SK-N-DZ (cell line): Measurements from ENCODE around the gene NR4A1. TPM values are rescaled to one million over a fixed set of nuclear protein-coding genes. Genes with fewer than 3 reads are reported as not detected.

Source experiments
- DNase-seq: peaks from one replicate; pipeline ENCODE4 v3.0.0-alpha.2; 2015; ENCODE audit warnings: low spot score
- polyA plus RNA-seq, 2 experiments: library from polyadenylated mRNA; depleted of rRNA; stranded (reverse); fragments of >200 nt; gene quantifications; 2 replicates each; pipeline ENCODE4 v1.2.3, GENCODE V29; 2014

The NR4A1 gene
- polyA plus RNA-seq (2014; cell fraction: cytosol; rRNA removed): 14.7 and 19.6 TPM in 2 replicates
- 16.8 and 20.0 TPM in 2 replicates for polyA plus RNA-seq (2014; cell fraction: nucleus; rRNA removed)

DNA sequence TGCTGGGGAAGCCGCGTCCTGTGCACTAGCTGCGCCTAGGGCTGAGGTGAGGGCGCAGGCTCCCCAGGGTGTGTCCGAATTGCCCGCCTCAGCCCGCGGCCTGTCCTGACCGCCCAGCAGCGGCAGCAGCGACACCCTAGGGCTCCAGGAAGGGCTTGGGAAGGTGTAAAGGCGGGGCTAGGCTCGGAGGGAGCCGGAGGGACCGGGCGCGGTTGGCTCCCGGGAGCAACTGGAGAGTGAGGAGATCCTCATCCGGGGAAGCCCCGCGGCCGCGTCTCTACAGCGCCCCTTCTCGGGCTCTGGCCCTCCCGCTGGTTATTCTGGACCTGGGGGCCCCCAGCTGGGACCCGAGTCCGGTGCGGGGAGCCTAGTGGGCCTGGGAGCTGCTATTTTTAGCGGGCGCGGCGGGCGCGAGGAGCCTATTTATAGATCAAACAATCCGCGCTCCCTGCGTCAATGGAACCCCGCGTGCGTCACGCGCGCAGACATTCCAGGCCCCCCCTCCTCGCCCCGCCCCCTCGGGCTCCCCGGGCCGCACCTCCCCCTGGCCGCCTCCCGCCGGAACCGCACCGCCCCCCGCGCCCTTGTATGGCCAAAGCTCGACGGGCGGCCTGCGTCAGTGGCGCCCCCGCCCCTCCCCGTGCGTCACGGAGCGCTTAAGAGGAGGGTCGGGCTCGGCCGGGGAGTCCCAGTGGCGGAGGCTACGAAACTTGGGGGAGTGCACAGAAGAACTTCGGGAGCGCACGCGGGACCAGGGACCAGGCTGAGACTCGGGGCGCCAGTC lies at the start of gene NR4A1:
TSS of gene NR4A1 (plus strand) at position 685 of the 784 bp plus-strand sequence. CDS start 2,887 bp downstream, outside the sequence.
- DNase-seq: peak; percentile 73

DNA sequence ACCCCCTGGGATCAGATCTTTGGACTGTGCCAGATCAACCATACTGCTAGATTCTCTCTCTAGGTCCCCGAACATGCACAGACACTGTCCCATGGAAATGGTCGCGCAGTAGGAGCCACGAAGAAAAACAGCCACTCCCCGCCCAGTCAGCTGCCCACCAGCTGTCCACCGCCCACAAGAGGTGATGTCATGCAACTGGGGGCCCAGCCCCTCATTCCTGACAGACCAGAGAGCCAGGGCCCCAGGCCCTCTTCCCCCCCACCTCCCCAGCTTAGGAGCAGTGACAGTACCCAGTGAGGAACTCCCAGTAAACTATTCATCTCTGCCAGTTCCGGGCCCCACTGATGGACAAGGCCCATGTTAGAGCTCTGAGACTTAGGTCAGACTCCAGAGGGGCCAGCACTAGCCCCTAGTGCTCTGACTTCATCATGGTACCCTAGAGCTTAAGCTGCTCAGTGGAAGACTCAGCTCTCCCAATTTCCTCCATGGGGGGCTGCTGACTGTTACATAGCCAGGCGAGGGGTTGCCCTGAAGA lies 48.2 kb upstream of the NR4A1 start:
- no peak for DNase-seq

DNA sequence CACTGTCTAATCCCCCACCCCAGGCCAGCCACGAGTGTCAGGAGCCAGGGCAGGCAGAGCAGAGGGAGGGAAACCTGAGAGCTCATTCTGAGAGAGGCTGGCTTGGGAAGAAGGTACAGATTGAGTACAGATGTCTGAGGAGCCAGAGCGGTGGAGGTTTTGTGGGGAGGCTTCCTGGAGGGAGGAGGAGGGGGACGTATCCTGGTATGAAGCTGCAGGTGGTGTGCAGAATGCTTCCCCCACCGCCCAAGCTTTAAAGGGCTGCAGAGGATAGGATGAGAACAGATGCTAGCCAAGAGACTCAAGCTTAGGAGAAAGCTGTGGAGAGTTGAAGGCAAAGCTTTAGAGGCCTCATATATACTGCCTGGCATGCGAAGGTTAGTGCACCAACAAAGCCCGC lies 47.7 kb upstream of the NR4A1 start:
- no peak for DNase-seq

DNA sequence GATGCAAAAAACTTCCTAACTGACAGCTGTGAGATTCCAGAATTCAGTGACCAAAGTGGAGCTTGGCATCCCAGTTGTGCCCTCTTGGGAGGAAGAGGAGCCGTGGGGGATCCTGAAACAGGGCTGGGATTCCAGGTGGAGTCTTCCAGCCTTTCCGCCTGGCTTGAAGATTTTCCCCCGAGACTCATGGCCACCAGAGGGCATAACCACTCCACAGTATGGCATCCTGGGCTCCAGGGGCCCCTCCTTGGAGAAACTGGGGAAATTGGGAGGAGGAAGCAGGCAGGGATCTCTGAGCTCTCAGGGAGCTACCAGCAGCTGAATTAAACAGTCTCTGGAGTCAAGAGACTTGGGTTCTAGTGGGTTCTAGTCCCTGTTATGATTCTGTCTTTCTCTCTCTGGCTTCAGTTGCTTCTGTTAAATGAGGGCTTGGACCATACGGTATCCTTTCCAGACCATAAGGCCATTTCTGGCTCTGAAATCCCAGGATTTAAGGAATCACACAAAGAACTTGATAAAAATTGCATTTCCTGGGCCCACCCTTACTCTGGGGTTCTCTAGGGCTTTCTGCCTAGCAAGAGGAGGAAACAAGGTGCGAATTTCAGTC lies 47.1 kb upstream of the NR4A1 start:
- DNase-seq: peak; percentile 68

DNA sequence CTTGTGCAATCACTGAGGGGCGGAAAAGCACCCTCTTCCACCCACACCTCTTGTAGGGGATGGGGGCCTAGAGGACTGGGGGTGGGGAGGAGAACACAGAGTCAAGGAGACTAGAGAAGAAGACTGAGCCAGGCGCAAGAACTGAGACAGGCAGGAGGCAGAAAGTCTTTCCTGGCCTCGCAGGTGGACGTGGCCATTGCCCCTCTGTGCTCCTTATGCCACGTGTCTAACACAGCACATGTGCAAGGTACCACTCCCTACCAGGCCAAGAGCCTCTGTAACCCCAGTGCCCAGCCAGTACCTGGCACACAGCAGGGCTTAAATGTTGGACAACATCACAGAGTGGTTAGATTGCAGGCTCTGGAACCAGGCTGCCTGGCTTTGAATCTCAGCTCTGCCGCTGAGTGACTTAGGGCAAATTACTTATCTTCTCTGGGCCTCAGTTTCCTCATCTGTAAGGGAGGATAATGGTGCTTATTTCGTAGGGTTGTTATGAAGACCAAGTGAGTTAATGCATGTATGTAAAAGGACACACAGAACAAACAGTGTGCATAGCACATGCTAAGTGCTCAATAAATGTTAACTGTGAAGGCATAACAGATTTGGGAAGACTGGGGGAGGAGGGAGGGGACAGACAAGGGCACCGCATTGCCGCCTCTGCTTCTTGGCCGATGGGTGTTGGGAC lies 45.9 kb upstream of the NR4A1 start:
- no peak for DNase-seq

DNA sequence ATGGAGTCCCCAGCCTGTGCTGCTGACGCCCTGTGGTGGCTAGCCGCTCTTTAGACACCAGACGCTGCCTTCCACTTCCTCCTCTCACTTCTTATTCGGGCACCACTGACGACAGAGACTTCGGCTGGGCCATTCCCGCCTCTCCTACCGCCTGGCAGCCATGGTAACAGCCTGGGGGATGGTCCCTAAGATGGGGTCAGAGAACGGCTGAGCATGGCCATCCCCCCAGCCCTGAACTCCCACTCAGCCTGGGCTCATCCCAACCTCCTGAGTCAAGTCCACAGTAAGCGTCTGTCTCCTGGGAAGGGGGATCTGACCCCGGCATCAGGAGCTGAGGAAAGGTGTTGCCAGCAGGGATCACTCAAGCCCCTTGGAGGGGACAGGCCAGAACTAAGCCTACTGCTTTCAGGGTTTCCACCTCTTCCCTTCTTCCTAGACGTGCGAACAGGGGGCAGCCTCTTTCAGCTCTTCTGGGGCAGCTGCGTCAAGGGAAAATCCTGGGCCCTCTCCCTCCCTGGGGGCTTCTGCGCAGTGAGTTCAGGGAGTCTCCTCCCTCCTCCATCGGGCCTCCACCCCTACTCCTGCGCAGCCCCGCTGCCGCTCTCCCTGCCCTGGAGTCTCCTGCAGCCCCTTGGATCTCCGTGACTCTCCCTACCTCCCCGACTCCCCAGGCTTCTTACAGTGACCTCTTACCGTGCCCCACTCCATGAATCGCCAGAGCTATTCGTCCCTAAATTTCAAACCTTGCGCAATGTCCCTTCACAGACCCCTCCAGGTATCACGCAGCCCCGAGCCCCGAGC lies 45.1 kb upstream of the NR4A1 start:
- DNase-seq: peak; percentile 70

DNA sequence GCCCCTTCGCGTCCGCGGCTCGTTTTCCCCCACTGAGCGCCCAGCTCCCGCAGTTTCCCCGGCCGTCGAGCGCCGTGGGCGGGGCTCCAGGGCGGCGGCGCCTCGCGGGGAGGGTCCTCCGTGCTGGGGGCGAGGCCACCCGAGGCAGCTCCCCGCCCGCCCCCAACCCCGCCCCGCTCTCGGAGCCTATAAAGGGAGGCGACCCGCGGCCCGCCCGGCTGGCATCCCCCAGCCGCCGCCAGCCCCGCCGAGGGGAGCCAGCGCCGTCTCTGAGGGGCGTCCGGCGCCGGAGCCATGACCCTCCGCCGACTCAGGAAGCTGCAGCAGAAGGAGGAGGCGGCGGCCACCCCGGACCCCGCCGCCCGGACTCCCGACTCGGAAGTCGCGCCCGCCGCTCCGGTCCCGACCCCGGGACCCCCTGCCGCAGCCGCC lies 44.5 kb upstream of the NR4A1 start, which contains the start of gene TAMALIN:
TSS of gene TAMALIN (plus strand) at position 221 of the 432 bp plus-strand sequence. CDS start at position 295, 74 bp downstream.
- DNase-seq: peak; percentile 78

DNA sequence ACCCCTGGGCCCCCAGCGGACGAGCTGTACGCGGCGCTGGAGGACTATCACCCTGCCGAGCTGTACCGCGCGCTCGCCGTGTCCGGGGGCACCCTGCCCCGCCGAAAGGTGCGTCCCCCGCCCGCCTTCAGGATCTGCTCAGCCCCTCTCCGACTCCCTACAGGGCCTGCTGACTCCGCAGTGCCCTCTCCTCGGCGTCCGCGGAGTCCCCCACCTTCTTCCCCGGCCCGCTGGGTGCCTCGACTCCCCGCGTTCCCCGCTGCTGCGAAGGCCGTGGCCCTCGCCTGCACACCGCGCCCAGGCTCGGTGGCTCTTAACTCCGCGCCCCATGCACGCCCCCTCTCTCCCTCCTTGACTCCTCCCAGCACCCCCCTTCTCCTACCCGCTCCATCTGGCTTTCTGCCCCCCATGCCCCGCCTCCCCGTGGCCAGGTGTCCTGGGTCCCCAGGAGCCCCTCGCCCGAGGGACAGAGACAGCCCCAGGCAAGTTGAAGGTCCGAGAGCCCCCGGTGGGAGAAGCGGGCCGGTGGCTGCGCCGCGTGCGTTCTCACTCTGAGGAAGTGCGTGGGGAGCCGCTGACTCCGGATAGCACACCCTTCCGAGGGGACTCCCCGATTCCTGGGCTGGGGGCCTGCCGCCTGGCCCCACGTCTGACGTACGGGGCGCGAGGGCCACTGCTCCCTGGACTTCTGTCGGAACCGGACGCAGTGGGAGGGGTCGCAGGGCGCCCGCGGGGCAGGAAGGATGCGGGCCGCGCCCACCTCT lies 43.9 kb upstream of the NR4A1 start:
- DNase-seq: no peak

DNA sequence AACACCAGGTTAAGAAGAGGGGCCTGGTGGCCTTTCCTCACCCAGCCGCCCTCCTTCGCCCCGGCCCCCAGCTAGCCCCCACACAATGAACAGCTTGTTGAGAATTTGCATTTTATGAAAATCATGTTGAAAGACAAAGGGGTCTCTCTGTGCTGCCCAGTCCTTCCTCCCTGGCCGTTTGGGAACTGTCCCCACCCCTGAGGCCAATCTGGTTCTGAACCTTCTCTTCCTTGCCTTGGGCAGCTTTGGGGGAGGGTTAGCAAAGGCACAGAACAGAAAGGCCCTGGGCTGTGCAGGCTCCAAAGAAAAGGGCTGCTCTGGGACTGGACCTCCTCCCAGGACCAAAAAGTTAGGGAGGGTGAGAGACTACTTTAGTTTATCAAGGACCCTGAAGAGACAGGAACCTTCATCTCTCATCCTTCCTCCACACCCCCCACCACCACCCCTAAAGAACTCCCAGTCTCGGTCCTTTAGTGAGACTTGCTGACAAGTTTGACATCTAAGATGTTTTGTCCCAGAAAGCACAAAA lies 43.2 kb upstream of the NR4A1 start:
- no peak for DNase-seq

DNA sequence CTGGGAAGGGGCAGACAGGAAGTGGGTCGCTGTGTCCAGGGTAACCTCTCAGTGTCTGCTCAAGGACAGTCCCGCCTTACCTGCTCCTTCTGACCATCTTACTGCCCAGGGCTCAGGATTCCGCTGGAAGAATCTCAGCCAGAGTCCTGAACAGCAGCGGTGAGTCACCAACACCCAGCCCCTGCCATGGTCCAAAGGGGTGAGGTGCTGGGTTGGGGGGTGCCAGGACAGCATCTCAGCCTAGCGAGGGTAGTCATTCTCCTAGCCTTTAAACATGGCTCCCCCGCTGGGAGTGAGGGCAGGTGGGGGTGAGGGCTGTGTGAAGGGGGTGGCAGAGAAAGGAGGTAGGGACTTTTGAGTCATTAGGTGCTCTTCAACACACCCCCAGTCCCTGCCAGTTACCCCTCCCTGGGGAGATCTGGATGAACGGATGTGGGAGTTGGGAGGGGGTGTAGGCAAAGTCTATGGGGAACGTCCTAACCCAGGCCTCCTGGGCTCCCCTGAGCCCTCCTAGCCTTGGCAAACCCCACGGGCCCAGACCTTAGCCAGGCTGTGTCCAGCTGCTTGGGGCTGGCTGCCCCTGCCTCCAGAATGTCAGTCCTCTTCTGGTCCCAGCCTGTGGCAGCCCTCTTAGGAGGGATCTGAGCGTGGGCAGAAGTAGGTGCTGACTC lies 42.0 kb upstream of the NR4A1 start:
- no peak for DNase-seq

DNA sequence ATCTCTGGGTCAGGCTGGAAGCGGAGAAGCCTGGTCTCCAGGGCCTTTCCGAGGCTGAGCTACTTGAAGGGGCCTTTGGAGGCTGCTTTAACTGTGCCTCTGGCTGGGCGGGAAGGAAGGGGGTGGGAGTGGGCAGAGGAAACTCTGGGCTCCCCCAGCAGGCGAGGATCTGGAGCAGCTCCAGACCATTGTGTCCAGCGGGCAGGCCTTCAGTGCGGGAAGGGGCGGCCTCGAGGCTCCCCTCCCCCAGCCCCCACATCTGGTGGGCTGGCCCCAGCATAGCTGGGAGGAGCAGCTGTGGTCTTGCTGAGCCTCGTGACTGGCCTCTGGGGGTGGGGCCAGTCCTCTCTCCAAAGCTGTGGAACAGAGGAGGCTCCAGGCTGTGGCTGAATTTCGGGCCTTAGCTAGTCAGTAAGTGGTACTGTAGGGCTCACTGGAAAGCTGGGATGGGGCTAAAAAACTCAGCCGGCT lies 41.1 kb upstream of the NR4A1 start:
- peak; percentile 93 for DNase-seq

DNA sequence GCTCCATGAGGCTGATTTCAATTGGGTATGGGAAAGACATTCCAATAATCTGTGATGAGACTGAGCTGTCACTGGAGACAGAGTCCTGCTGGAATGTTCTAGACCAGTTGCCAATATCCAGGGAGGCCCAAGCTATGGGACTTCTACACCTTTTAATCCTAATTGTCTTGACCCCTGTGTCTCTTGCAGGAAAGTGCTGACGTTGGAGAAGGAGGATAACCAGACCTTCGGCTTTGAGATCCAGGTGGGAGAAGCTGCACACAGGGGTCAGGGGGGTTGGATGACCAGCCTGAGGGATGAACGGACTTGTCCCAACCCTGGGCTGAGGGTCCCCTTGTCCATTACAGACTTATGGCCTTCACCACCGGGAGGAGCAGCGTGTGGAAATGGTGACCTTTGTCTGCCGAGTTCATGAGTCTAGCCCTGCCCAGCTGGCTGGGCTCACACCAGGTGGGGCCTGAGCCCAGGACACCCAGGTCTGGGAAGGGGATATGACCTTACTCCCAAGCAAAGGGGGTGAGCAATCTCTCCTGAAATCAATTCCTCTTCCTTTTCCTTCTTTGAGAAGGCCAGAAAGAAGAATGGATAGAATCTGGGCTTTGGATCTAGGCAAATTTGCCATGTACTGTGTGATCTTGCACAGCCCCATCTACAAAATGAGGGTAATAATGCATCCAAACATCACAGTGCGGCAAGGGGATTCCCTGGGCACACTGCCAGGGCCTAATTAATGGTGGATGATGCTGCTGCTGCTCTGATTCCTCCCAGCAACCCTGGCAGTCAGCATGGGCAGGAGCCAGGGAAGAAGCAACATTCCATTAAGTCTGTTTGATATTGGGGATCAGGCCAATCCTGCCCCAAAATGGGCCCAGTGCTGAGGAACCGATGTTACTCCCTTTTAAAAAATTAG lies 40.3 kb upstream of the NR4A1 start:
- DNase-seq: no peak

DNA sequence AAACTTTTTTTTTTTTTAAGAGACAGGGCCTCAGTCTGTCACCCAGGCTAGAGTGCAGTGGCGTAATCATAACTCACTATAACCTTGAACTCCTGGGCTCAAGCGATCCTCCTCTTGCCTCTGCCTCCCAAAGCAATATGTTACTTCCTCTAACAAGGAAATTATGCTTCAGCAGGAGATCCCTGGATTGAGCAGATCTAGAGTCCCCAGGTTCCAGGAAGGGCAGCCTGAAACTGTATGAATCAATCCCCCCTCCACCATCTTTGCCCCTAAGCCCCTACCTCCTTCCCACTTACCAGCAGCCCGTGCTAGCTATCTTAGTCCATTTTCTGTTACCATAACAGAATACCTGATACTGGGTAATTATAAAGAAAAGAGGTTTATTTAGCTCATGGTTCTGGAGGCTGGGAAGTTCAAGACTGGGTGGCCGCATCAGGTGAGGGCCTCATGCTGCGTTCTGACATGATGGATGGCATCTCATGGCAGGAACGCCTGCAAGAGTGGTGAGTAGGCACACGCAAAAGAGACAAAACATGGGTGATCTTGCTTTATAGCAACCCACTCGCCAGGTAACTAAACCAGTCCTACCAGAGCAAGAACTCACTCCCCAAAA lies 39.5 kb upstream of the NR4A1 start:
- no peak for DNase-seq

DNA sequence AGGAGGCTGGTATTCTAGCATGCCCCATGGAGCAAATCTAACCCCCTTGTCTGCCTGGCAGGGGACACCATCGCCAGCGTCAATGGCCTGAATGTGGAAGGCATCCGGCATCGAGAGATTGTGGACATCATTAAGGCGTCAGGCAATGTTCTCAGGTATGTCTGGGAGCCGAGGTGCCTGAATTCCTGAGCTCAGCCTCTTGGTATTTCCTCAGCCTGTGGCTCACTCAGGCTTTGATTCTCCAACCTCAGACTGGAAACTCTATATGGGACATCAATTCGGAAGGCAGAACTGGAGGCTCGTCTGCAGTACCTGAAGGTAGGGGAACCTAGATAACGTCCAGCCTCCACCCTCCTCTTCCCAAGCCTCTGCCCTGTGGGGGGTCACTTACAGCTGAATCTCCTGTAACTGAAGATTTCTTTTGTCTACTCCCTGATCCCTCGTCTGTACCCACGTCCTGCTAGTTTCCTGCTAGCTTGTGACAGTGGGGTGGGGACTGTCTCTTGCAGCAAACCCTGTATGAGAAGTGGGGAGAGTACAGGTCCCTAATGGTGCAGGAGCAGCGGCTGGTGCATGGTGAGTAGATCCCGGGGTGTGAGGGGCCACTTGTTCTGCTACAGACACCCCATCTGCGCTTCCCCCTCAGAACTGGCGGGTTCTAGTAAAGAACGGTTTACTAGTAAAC lies 37.5 kb upstream of the NR4A1 start:
- no peak for DNase-seq

DNA sequence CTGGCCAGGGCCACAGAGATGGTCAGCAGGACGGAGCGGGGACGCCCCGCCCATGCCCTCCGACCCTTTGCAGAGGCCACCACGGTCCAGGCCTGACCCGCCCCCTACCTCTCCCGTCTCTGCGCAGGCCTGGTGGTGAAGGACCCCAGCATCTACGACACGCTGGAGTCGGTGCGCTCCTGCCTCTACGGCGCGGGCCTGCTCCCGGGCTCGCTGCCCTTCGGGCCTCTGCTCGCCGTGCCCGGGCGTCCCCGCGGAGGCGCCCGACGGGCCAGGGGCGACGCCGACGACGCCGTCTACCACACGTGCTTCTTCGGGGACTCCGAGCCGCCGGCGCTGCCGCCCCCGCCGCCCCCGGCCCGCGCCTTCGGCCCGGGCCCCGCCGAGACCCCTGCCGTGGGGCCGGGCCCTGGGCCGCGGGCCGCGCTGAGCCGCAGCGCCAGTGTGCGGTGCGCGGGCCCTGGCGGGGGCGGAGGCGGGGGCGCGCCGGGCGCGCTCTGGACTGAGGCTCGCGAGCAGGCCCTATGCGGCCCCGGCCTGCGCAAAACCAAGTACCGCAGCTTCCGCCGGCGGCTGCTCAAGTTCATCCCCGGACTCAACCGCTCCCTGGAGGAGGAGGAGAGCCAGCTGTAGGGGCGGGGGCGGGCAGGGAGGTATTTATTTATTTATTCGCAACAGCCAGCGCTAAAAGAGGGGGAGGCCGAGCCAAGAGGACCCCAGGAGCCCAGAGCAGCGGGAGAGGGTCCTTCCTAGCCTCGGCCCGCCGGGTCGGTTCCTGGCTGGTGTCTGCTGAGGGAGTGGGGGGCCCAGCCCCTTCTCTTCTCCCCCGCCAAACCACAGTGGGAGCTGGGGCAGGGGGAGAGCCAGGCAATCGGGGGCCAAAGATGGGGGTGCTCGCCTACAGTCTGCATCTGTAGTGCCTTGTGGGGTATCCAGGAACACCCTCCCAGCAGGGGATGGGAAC lies 36.4 kb upstream of the NR4A1 start:
- DNase-seq: no peak

DNA sequence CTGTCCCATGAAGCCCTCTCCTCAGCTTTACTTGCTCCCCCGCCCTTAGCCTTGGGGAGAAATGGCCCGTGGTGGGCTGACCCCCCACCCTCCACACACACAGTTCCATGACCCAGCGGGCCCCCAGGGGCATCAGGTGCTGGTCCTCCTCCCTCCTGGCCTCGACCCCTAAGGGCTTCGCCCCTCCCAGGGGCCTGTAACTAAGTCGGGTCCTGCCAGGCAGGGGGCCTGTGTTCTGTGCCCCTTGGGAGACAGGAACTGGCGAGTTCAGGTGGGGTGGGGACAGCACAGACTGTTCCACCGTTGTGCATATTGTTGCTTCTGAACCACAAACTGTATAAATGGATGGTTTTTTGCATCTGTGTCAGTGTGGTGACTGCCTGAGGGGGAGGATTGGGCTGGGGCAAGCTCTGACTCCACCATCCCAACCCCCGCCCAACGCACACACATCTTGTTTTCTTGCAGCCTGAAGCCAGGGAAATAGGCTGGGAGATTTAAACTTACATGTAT lies 35.7 kb upstream of the NR4A1 start:
- DNase-seq: no peak
